Rectal smooth muscle tissue (tissue), 1 donor: ENCODE results near the gene C1QC.

ENCODE experiments used
- H3K27ac ChIP-seq: one replicate; pipeline ENCODE4 v1.7.0; 2013; ENCODE audit warnings: low read depth, low read length, inconsistent platforms
- H3K27me3 ChIP-seq: one replicate; pipeline ENCODE4 v1.7.0; 2013; ENCODE audit warnings: low read length; ENCODE audit not compliant: control insufficient read depth, insufficient read depth
- H3K36me3 ChIP-seq: one replicate; pipeline ENCODE4 v1.7.0; 2013; ENCODE audit warnings: low read length; ENCODE audit not compliant: control insufficient read depth, insufficient read depth
- H3K4me1 ChIP-seq: one replicate; pipeline ENCODE4 v1.7.0; 2013; ENCODE audit warnings: low read length; ENCODE audit not compliant: control insufficient read depth, insufficient read depth
- H3K4me3 ChIP-seq: one replicate; pipeline ENCODE4 v1.7.0; 2013; ENCODE audit warnings: low read length
- H3K9ac ChIP-seq: one replicate; pipeline ENCODE4 v1.7.0; 2013; ENCODE audit warnings: low read length

The C1QC gene

DNA sequence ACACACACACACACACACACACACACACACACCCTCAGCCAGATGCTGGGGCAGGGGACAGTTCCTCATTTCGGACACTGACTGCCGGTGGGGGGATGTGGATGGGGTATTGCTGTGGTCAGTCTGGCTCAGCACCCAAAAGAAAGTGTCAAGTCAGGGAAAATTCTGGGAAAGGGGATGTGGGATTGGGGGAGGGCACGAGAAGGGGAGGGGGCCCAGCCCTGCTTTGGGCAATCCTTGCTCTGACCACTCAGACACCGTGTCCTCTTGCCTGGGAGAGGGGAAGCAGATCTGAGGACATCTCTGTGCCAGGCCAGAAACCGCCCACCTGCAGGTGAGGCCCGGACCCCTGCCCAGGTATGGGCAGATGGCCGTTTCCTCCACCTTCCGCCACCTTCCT is at the start of gene C1QC:
TSS of gene C1QC (plus strand) at position 253 of the 400 bp plus-strand sequence. CDS start 391 bp downstream, outside the sequence.
- no peaks in the 10 kb centered on the region for H3K27me3 ChIP-seq
- H3K4me3 ChIP-seq, result no peak within 1 kb of the TSS
- no peaks in the 10 kb centered on the region for H3K4me1 ChIP-seq
- H3K36me3 ChIP-seq, result no peaks in the 10 kb centered on the region
- no peak within 1 kb of the TSS for H3K9ac ChIP-seq
- H3K27ac ChIP-seq, result peak within 1 kb of the TSS; percentile 52

DNA sequence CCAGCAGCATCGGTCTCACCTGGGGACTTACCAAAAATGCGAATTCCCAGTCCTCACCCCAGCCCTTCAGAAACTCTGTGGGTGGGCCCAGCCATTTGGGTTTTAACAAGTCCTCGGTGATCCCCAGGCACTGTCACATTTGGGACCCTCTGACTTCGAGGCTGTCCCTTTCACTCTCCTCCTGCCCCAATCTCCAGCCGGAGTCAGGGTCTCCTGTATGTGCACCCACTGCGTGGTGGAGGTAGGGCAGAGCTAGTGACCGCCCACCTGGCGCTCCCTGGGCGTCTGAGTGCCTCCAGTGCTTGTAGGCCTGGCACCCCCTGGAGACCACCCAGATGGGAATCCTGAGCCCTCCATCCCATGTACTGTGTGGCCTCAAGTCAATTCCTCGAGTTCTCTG is 49.0 kb upstream of the C1QC start:
- no peak overlapping the region for H3K9ac ChIP-seq
- H3K4me3 ChIP-seq, result no peak overlapping the region
- H3K27ac ChIP-seq, result no peak overlapping the region
- no peaks in the 10 kb centered on the region for H3K4me1 ChIP-seq
- H3K27me3 ChIP-seq, result peaks cover 17% of the 10 kb centered on the region
- no peaks in the 10 kb centered on the region for H3K36me3 ChIP-seq

DNA sequence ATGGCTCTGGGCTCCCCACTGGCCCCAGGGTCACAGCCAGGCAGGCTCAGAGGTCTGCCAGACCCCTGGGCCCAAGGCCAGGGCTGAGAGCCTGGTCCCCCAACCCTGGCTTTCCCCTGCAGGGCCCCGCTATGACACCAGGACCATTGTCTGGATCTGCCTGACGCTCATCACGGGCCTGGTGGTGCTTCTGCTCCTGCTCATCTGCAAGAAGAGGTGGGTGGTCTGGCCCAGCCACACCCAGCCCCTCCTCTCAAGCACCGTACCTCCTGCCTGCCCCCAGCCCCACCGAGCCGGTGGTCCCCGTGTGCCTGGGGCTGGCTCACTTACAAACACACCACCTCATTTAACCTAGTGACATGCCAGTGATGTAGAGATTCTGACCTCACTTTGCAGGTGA is 48.3 kb upstream of the C1QC start:
- H3K27me3 ChIP-seq, result peaks cover 17% of the 10 kb centered on the region
- H3K36me3 ChIP-seq, result no peaks in the 10 kb centered on the region
- no peak overlapping the region for H3K4me3 ChIP-seq
- no peaks in the 10 kb centered on the region for H3K4me1 ChIP-seq
- no peak overlapping the region for H3K27ac ChIP-seq
- H3K9ac ChIP-seq, result no peak overlapping the region

- Histone ChIP-seq H3K4me3 (no peak overlapping the region), H3K4me1 (no peaks in the 10 kb centered on the region), H3K36me3 (no peaks in the 10 kb centered on the region), H3K9ac (no peak overlapping the region), H3K27me3 (peaks cover 13% of the 10 kb centered on the region), H3K27ac (no peak overlapping the region)
Measured at GRCh38 chr1:22597301-22597965, 46.0 kb upstream of the C1QC start.

DNA sequence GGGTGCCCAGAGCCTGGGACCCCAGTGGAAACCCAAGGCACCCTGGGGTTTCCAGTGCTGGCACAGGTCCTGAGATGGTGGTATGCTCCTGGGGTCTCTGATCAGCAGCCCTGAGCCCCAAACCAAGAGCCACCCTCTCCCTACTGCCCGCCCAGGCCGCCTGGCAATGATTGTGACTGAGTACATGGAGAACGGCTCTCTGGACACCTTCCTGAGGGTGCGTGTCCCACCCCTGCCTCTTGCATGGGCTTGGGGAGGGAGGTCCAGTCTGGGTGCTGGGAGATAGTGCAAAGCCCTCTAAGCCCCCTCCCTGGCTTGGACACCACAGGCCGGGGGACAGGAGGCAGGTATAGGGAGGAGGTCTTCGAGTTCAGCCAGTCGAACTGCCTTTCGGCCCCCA is 45.4 kb upstream of the C1QC start:
- Histone ChIP-seq H3K36me3 (no peaks in the 10 kb centered on the region), H3K4me3 (no peak overlapping the region), H3K27ac (no peak overlapping the region), H3K4me1 (no peaks in the 10 kb centered on the region), H3K27me3 (peaks cover 10% of the 10 kb centered on the region), H3K9ac (no peak overlapping the region)

DNA sequence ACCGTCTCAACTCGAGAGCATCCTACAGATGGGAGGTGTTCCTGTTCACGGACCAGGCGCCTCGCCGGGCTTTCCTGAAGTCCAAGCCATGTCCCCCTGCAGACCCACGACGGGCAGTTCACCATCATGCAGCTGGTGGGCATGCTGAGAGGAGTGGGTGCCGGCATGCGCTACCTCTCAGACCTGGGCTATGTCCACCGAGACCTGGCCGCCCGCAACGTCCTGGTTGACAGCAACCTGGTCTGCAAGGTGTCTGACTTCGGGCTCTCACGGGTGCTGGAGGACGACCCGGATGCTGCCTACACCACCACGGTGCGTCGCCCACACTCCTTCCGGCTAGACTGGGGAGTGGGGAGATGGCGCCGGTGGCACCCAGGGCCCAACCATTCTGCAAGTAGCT is 44.7 kb upstream of the C1QC start:
- Histone ChIP-seq H3K4me1 (no peaks in the 10 kb centered on the region), H3K36me3 (no peaks in the 10 kb centered on the region), H3K27ac (no peak overlapping the region), H3K4me3 (no peak overlapping the region), H3K27me3 (peaks cover 8% of the 10 kb centered on the region), H3K9ac (no peak overlapping the region)

- H3K9ac ChIP-seq, result no peak overlapping the region
- H3K27me3 ChIP-seq, result peaks cover 4% of the 10 kb centered on the region
- no peaks in the 10 kb centered on the region for H3K4me1 ChIP-seq
- no peak overlapping the region for H3K27ac ChIP-seq
- H3K4me3 ChIP-seq, result no peak overlapping the region
- no peaks in the 10 kb centered on the region for H3K36me3 ChIP-seq
Measured at GRCh38 chr1:22600071-22600816, 43.2 kb upstream of the C1QC start.

DNA sequence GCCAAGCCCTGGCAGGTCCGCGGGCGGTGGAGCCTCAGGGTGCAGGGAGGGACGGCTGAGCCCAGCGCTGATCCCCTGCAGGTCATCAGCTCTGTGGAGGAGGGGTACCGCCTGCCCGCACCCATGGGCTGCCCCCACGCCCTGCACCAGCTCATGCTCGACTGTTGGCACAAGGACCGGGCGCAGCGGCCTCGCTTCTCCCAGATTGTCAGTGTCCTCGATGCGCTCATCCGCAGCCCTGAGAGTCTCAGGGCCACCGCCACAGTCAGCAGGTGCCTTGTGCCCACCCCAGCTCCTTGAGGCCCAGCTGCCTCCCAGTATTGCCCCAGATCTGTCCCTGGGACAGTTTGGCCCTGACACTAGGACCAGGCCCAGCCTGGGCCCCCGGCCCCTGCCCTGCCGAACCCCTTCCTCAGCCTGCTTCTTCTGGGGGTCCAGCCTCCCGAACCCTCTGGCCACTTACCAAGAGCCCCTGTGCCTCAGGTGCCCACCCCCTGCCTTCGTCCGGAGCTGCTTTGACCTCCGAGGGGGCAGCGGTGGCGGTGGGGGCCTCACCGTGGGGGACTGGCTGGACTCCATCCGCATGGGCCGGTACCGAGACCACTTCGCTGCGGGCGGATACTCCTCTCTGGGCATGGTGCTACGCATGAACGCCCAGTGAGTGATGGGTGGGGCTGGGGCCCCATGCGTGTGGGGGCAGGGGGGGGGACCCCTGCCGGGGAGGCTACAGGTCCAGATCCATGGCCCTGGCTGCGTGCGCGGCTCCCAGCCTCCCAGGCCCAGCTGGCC is 42.4 kb upstream of the C1QC start:
- Histone ChIP-seq H3K4me1 (no peaks in the 10 kb centered on the region), H3K4me3 (no peak overlapping the region), H3K27me3 (peaks cover 4% of the 10 kb centered on the region), H3K36me3 (no peaks in the 10 kb centered on the region), H3K27ac (no peak overlapping the region), H3K9ac (no peak overlapping the region)

DNA sequence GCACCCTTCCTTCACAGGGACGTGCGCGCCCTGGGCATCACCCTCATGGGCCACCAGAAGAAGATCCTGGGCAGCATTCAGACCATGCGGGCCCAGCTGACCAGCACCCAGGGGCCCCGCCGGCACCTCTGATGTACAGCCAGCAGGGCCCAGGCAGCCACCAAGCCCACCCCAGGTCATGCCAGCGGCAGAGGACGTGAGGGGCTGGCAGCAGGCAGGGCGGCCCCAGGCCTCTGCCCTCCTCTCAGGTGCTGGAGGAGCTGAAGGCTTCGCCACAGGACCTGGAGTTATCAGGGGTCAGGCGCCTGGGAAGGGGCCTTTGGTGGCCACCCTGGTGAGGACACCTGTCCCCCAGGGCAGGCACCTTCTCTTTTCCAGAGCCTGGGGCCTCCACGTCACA is 41.8 kb upstream of the C1QC start:
- Histone ChIP-seq H3K36me3 (no peaks in the 10 kb centered on the region), H3K4me3 (no peak overlapping the region), H3K27ac (no peak overlapping the region), H3K9ac (no peak overlapping the region), H3K27me3 (peaks cover 4% of the 10 kb centered on the region), H3K4me1 (no peaks in the 10 kb centered on the region)

GRCh38 chr1:22602060-22602740 is 41.2 kb upstream of the C1QC start:
- Histone ChIP-seq H3K27me3 (peaks cover 5% of the 10 kb centered on the region), H3K9ac (no peak overlapping the region)

GRCh38 chr1:22606161-22606560 is 37.3 kb upstream of the C1QC start:
- Histone ChIP-seq H3K4me1 (no peaks in the 10 kb centered on the region), H3K27me3 (peaks cover 6% of the 10 kb centered on the region), H3K27ac (no peak overlapping the region)

More at GRCh38 chr1:22602060-22602740, 41.2 kb upstream of the C1QC start:
- Histone ChIP-seq H3K4me3 (no peak overlapping the region), H3K27ac (no peak overlapping the region), H3K4me1 (no peaks in the 10 kb centered on the region), H3K36me3 (no peaks in the 10 kb centered on the region)

DNA sequence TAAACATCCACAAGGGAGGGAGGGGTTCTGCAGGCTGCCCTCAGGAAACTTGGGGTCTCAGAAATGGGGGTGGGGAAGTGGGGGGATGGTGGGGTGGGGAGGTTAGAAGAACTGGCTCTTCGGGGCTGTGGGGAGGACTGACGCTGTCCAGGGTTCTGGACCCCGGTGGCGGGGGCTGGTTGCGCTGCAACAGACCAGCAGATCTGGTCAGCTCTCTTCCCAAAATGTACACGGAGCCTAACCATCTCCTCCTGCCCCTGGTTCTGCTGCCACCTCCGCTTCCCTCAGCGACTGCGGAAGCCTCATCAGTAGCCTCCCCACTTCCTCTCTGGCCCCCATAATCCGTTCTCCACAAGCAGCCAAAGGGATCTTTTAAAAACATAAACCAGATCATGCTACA is 36.3 kb upstream of the C1QC start:
- H3K36me3 ChIP-seq, result no peaks in the 10 kb centered on the region
- no peak overlapping the region for H3K27ac ChIP-seq
- H3K4me1 ChIP-seq, result no peaks in the 10 kb centered on the region
- peaks cover 6% of the 10 kb centered on the region for H3K27me3 ChIP-seq
- no peak overlapping the region for H3K4me3 ChIP-seq
- no peak overlapping the region for H3K9ac ChIP-seq

More at GRCh38 chr1:22606161-22606560, 37.3 kb upstream of the C1QC start:
- Histone ChIP-seq H3K36me3 (no peaks in the 10 kb centered on the region), H3K4me3 (no peak overlapping the region), H3K9ac (no peak overlapping the region)
